Esophagus muscularis mucosa (tissue), 3 donors: ENCODE results near the gene AMFR.

Experiments used
- CTCF ChIP-seq, 3 experiments: fragments of 200-600 bp in 2 of 3; fragments of 450-650 bp in 1 of 3; sonication (generic) in 2 of 3; IDR thresholded peaks; one replicate each; pipeline ENCODE4 v1.5.1; 2017 to 2019; ENCODE audit warnings: antibody characterized with exemption in 3 of 3, mild to moderate bottlenecking in 2 of 3, moderate library complexity in 1 of 3
- EP300 ChIP-seq: sonication (generic); formaldehyde crosslinking; IDR thresholded peaks from one replicate; pipeline ENCODE4 v1.6.1; 2017; ENCODE audit warnings: antibody characterized with exemption

- TF ChIP-seq CTCF (IDR thresholded peaks at IDR 0.05) (no peak), EP300 (no peak)
Observed at GRCh38 chr16:56349086-56349415, 76.3 kb downstream of the AMFR start.
